HCEC 1CT (cell line): ENCODE results near the gene HDHD5.
A peak's percentile ranks its signal among the peaks of the same experiment; 100 is the strongest.

ENCODE experiments used
- DNase-seq: peaks from one replicate; pipeline ENCODE4 v3.0.0-alpha.2; 2017

HDHD5 gene

GRCh38 chr22:17158568-17159503 lies at the start of gene HDHD5:
TSS of gene HDHD5 (minus strand) at chr22:17159277. CDS start at chr22:17159251, 26 bp downstream.
- DNase-seq, result peak; percentile 87

GRCh38 chr22:17205432-17205831 lies 46.4 kb upstream of the HDHD5 start:
- DNase-seq, result no peak

GRCh38 chr22:17201285-17201945 lies 42.3 kb upstream of the HDHD5 start:
- peak; percentile 18 for DNase-seq

GRCh38 chr22:17199003-17199731 lies 40.1 kb upstream of the HDHD5 start:
- peak; percentile 27 for DNase-seq

GRCh38 chr22:17198170-17199002 lies 39.3 kb upstream of the HDHD5 start:
- no peak for DNase-seq

GRCh38 chr22:17194213-17194612 lies 35.1 kb upstream of the HDHD5 start:
- DNase-seq, result no peak

- DNase-seq, result no peak
Observed at GRCh38 chr22:17192186-17192585, 33.1 kb upstream of the HDHD5 start.

- peak; percentile 3 for DNase-seq
Observed at GRCh38 chr22:17191163-17191784, 32.2 kb upstream of the HDHD5 start.

GRCh38 chr22:17190702-17191101 lies 31.6 kb upstream of the HDHD5 start:
- DNase-seq, result no peak

- no peak for DNase-seq
Observed at GRCh38 chr22:17176715-17177114, 17.6 kb upstream of the HDHD5 start.

GRCh38 chr22:17172029-17172833 lies 13.2 kb upstream of the HDHD5 start:
- no peak for DNase-seq

GRCh38 chr22:17171153-17172028 lies 12.3 kb upstream of the HDHD5 start:
- peak; percentile 86 for DNase-seq

- DNase-seq, result no peak
Observed at GRCh38 chr22:17167486-17167885, 8.4 kb upstream of the HDHD5 start.

GRCh38 chr22:17164392-17165024 lies 5.4 kb upstream of the HDHD5 start:
- peak; percentile 24 for DNase-seq

- no peak for DNase-seq
Observed at GRCh38 chr22:17162731-17163130, 3.7 kb upstream of the HDHD5 start.

- DNase-seq, result no peak
Observed at GRCh38 chr22:17161991-17162390, 2.9 kb upstream of the HDHD5 start.

GRCh38 chr22:17159504-17159951 lies 451 bp upstream of the HDHD5 start:
- DNase-seq, result no peak

- DNase-seq, result no peak
Observed at GRCh38 chr22:17158176-17158567, 905 bp downstream of the HDHD5 start.

GRCh38 chr22:17157714-17158113 lies 1.4 kb downstream of the HDHD5 start:
- no peak for DNase-seq
